ENCODE data around the gene CMIP.
A peak's percentile ranks its signal among the peaks of the same experiment; 100 is the strongest.

CMIP gene

DNA sequence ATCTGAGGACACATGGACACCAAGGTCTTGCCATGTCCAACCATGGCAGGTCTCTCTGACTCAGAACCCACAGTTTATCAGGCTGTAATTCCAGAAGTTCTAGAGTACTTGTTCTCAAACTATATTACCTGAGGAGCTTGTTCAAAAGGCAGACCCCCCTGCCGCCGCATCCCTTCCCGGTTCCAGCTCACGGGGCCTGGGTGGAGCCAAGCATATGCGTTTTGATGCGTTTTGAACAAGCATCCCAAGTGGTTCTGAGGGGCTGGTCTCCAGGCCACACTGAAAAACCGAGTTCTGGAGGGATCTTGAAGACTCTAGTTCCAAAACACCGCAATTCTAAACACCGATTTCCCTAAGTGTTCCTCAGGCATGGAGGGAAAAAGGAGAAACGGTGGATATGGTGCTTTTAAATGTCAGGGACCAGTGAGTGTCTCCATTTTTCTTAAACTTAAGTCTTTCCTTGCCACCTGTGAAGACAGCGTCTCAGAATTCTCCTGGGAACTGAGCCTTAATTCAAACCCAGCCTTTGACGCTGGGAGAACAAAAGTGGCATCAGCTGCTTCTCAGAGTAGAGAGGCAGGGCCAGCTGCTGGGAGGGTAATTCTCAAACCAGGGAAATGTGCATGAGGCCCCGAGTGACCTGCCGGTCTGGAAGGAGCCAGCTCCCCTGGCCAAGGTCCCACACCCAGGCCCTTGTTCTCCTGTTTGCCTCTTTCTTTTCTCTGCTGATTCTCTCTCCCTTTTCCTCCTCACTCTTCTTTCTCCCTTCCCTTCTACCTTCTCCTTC, 250.1 kb downstream of the CMIP start:
- no peak for DNase-seq

DNA sequence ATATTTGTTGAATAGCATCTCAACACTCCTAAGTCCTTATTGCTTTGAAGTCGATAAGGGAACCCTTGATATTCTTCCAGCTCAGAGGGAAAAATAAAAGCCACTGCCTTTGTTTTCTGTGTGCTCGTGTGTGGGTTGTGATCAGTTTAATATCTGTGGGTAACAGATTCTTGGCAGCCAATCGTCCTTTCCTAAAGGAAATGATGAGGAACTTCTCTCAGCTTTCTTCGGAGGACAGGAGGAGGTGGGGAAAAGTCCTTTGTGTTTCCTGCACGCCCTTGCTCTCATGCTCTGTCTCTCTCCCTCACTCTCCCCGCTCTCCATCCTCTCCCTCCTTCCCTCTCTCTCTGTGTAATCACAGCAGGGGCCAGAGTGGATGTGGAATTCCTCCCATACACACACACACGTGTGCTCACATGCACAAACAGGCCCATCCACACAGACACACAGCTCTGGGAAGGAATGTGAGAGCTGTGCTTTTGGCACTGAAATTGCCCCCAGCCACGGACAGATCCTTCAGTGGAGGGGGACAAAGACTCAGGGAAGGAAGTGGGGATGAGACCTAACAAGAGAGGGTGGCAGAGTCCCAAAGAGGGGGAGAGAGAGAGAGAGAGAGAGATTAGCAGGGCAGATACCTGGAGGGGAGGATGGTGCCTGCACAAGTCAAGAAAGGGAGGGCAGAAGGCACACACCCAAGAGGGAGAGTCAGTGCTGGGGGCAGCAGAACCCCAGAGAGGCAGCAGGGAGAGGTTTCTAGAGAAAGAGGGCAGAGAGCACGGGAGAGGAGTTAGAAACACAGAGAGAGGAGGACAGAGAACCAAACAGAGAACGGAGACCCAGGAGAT, 250.9 kb downstream of the CMIP start:
- no peak for DNase-seq

DNA sequence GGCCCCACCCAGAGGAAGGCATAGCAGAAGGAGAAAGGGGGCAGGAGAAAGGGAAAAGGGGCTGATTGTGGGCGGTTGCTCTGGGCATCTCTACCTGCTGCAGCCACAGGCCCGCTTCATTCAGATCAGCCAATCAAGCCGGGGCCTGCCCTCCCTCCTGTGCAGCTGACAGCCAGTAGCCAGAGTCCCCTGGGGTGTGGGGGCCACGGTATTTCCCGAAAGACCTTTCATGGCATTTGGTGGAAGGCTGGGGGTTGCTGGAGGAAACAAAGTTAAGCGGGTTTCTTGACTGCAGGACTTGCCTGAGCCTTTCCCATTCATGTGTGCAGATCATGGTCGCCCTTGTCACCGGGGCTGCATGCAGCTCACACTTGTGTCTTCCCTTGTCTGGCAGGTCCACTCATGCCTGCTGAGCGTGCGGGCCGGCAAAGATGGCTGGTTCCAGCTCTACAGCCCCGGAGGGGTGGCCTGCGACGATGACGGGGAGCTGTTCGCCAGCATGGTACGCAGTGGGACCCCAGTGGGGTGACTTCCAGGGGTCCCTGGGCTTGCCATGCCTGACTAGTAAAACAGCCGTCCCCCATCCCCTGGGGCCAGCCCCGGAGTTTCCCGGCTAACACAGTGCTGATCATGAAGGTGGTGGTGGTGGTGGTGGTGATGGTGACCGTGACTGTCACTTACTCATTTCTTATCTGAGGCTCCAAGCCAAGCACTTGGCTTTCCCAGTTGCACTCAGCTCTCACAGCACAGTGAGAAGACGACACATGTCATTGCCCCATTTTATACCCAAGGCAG, 251.8 kb downstream of the CMIP start:
- DNase-seq, result no peak

DNA sequence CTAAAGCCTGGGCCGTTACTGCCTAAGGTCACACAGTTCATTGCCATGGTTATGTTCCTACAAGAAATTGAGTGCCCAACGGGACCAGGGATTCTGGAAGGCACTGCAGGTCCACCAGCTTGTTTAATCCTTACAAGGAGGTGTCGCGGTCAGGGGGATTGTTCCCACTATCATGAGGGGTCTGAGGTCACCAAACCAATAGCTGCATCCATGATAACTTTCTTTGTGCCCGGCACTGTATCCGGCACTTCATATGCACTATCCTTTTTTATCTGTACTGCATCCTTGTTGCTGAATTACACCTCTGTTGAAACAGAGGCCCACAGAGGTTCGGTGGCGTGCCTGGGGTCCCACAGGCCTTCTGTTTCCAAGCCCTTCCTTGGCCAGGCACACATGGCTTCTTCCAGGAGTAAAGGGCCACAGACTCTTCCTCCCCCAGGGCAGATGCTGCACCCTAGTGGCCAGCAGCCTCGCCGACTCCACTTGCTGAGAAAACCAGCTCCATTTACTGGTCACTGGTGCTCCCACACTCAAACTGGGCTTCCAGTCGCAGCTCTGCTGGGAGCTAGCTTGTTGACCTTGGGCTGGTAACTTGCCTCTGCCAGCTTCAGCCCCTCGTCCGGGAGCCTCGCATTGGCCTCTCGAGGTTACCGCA, 252.5 kb downstream of the CMIP start:
- DNase-seq, result peak; percentile 9 to 24

DNA sequence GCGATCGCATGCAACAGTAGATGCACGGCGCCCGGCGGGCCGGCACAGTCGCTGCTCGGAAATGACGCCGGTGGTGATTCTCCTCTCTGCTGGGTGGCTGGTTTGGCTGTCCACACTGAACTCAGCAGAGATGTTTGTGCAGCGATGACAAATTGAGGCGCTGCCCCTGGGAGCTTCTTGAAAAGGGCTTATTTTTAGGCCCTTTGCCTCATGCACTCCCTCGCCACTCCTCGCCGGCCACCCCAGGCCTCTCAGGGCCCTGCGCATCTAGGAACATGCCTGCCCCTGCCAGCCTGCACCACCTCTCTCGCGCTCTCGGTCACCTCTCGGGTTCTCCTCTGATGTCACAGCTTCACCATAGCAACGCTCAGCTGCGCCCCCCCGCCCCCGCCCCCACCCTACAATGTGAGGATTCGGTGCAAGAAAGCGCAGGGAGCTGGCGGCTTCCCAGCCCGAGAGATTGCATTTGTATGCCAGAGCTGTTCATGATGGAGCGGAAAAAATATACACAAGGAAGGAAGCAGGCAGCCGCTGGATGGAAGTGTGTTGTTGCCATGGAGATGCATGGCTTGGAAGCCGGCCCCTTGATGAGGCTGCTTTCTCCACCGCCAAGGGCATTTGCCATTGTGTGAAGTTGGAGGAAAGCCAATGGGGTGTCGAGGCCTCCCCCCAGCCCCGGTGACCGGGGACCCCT, 253.2 kb downstream of the CMIP start:
- no peak for DNase-seq

DNA sequence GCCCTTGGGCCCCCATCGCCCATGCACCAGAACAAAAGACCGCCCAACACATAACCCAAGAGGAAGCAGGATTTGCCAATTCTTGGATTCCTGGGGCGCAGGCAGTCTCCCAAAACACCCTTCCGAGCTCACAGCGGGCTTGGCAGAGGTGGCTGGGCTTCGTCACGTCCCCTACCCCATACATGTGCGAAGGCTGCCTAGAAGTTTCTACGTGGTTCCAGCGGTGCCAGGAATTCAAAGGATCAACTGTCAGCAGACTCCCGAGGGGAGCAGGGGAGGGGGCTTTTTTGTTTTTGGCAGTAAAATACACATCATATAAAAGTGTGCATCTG, 253.7 kb downstream of the CMIP start:
- no peak for DNase-seq

DNA sequence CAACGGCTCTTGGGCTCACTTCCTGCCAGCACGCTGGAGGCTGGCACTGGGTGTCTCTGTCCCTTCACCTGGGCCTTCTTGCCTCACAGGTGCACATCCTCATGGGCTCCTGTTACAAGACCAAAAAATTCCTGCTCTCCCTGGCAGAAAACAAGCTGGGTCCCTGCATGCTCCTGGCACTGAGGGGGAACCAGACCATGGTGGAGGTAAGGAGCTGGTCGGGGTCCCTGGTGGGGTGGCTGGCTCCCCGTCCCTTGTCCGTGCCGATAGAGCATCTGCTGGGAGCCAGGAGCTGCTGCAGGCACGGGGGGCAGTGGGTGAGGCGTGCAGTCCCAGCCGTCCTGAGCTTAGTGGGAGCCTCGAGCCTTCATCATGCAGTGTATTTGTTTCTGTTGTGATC, 255.0 kb downstream of the CMIP start:
- no peak for DNase-seq

DNA sequence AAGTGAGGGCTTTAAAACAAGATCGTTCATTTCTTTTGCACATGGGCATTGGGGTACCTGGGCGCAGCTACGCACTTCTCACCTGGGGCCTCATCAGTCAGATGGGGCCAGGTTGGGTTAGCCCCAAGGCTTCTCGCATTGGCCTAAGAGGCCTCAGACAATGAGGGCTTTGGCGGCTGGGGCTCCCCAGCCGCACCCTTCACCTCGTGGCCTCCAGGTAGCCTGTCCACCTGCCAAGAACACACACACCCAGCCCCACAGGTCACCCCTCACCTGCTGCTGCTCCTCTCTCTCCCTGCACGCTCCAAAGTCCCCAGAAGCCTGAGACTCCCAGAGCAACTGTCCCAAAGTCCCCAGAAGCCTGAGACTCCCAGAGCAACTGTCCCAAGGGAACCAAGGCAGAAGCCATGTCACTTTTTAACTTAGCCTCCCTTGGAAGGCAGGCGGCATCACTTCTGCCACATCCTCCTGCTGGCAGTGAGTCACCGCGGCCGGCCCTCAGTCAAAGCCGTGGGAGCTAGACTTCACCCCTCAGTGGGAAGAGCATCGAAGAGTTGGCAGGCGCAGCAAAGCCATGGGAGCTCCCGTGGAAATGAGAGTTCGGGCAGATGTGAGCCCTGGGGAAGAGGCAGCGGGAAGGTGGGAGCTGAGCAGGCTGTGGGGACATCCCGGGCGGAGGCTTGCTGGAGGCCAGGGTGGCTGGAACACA, 255.6 kb downstream of the CMIP start:
- DNase-seq, result no peak

DNA sequence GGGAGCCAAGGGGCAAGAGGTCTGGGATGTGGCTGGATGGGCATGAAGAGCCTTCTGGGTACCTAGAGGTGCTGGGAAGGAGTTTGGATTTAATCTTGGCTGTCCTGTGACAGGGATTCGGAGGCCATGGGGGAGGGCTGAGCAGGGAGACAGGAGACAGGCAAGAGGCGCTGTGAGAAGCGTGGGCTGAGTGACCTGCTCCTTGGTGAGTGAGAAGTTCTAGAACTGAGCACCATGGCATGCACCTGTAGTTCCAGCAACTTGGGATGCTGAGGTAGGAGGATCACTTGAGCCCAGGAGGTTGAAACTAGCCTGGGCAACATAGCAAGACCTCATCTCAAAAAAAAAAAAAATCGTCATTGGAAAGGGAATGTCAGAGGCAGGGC, 256.2 kb downstream of the CMIP start:
- no peak for DNase-seq

DNA sequence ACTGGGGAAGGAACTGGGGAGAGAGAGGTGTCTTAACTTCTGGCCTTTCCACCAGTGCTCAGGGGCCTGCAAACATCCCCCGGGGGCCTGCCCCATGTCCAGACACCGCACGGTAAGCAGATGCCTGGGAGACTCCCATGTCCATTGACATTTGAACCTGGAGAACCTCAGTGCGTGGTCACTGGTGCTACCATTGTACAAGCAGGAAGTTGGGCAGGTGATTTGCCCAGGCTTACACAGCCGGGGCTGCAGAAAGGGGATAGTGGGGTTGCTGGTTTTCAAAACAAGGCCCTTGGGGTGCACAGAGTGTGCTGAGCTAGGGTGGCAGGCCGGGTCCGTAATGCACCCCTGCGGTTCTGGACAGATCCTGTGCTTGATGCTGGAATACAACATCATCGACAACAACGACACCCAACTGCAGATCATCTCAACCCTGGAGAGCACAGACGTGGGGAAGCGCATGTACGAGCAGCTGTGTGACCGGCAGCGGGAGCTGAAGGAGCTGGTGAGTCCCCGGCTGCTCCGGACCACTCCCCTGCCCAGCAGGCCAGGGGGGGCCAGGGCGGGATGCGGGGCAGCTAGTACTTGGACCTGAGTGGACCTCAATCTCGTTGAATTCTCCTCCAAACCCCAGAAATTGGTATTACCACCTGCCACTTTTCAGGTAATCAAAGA, 256.8 kb downstream of the CMIP start:
- no peak for DNase-seq

DNA sequence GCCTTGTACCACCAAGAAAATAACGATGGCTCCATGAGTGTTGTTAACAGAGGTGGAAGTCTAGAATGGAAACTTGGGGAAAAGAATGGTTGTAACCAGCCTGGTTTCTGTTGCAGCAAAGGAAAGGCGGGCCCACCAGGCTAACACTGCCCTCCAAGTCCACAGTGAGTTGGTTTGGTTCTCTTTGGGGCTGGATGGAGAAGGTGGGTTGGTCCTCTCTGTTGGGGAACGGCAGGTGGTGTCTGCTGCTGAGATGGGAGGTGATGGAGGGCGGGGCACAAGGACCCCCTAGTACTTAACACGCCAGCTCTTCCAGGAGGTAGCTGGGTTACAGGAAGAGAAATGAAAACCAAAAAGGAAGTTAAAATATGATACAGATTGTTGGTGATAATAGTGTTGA, 257.9 kb downstream of the CMIP start:
- DNase-seq, result no peak

DNA sequence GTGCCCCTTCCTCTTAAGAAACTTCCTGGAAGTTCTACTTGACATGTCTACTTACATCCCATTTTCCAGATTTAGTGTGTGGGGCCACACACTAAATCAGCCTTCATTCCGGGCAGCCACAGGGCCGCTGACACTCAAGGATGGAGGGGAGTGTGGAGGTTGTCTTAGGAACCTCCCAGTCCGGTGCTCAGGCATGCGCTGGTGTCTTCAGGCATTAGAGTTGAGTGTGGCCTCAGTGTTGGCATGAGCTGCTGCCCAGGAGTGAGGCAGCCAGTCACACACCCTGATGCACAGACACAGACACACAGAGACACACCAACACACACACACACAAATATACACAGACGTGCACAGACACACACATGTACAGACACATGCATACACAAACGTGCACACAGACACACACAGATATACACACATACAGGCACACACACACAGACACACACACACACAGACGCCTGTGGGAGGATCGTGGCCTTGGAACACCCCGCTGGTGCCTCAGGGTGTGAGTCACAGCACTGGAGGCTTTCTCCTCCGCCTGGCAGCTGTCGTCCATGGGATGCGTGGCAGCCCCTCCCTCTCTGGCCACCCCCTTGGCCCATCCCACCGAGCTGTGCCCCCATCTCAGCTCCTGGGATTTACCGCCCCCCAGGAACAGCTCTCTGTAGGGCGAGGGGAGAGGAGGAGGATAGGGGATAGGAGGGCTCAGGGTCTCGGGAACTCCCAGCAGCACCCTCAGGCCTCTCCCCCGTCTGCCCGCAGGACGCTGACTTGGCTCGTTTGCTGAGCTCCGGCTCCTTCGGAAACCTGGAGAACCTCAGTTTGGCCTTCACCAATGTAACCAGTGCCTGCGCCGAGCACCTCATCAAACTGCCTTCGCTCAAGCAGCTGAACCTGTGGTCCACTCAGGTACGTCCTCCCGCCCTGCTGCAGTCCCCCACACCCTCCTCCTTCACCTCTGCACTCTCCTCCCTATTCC, 258.9 kb downstream of the CMIP start:
- no peak for DNase-seq

DNA sequence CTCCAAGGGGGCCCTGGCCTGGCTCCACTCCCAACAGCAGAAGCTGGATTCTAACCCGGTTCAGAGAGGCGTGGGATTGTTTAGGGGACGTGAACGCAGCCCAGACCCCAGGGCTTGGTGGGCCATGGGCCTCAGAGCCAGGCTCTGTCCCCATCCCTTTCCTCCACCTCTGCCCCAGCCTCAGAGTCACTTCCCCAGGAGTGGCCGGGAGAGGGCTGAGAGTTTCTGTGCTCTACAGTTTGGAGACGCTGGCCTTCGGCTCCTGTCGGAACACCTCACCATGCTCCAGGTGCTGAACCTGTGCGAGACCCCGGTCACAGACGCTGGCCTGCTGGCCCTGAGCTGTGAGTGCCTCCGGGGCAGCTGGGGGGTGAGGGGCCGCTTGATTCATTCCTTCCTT, 260.7 kb downstream of the CMIP start:
- no peak for DNase-seq

DNA sequence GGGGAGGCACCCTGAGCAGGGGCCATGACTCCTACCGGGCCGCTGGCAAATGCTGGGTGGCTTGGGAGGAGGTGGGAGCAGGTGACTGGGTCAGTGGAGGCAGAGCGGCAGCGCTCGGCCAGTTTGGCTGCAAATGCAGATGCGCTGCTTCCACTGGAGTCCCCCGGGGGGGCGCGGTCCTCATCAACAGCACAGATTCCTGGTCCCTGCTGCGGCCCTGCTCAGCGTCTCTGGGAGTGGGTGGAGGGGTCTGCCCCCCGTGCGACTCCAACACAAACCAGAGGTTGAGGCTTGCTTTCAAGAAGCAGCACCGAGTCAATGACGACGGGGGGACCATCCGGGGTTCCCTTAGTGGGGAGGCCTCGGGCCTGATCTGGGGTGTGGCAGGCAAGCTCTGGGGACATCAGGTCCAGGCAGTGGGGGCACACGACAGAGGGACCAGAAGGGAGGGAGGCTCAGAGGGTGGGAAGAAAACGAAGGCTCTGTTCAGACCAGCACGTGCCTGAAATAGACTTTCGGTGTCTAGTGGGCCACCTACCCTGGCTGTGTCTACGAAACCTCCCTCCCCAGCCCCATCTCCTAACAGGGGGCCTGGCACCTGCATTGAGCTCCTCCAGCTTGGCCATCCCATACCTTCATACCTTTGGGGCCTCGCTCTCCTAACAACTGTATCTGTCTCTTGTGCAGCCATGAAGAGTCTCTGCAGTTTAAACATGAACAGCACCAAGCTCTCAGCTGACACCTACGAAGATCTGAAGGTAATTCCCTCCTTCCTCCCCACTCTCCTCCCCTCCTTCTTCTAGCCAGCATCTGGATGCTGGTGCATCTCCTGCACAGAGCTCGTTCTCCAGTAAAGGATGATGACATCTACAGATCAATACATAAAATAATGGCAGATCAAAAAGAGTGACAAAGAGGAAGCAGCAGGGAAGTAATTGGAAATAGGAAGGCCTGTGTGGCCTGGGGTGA, 262.0 kb downstream of the CMIP start:
- DNase-seq, result no peak

DNA sequence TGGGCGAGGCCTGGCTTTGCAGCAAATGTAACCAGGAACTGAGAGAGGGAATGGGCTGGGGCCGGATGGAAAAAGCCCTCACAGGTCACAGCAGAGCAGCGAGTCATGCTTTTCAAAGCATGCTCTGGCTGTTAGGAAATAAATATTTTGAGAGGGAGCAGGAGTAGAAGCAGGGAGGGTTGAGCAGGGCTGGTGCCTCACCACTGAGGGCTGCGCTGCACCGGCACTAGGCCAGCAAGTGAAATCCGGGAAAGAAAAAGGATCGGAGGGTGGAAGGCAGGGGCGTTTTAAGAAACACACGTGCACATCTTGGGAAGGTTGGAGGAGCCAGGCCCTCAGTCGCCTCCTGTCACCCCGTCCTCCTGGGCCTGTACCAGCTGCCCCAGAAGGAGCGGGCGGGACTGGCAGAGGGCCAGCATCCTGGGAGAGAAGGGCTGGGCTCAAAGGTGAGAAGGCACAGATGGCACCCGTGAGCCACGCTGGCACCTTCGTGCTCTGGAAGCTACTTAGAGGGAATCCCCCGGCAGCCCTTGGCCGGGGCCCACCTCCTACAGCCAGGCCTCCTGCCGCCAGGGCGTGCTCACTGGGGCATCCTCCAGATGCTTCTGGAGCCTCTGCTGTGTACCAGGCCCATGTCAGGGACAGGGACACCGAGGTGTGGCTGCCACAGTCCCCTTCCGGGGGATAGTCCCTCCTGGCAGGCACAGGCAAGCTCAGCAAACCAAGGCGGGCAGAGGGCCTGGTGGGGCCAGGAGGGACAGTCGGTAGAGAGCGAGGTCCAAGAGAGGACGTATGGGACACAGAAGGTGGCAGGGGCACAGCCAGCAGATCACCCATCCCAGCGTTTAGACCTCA, 263.0 kb downstream of the CMIP start:
- no peak for DNase-seq

DNA sequence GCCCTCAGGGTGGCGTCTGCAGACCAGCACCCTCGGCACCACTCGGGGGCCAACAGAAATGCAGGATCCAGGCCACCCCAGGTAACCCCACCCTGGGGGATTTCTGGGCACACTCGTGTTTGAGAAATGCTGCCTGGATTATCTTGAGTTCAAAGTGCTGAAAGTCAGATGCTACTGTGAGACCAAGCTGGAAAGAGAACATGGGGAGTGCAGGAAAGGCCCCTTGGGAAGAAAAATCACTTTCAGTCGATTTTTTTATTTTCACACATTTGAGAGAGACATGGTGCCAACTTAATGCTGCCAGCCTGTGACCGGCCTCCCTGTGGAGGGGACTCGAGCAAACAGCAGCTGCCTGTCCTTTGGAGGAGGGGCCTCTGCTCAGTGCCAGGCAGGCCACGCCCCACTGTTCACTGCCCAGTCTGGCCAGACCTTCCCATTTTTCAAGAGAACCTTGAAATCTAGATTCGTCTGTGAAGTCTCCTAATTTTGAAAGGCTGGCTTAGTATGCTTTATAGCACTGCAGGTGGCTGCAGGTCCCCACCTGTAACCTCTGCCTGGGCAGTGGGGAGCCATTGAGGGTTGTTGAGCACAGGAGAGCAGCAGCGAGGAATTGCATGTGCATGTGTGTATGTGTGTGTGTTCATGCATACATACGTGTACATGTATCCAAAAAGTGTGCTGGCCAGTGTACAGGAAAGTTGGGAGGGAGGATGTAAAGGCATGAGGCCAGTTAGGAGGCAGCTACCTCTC, 263.8 kb downstream of the CMIP start:
- DNase-seq, result no peak

Data from NCI-H2081 (cell line).